ENCODE measurements around the gene NKG7.
"Not testable (repeated sequence)": the region's sequence is repeated elsewhere in the genome, so short reads cannot be mapped to it uniquely, and the experiment has no call there.

The NKG7 gene

GRCh38 chr19:51372649-51373504, at the start of gene NKG7:
Gene NKG7, minus strand, starts transcription at chr19:51372654. Its CDS starts 119 bp downstream, at chr19:51372535.
- Histone ChIP-seq H3K9ac (ENCODE audit: low read depth, low read length) (no peak within 1 kb of the TSS), H3K36me3 (ENCODE audit: control insufficient read depth, insufficient read depth, low read length) (no peaks in the 10 kb centered on the region), H3K9me3 (ENCODE audit: control insufficient read depth, insufficient read depth, low read length) (no peaks in the 10 kb centered on the region), H3K27me3 (ENCODE audit: control insufficient read depth, insufficient read depth, low read length) (peaks cover 2% of the 10 kb centered on the region), H3K4me3 (ENCODE audit: low read depth, low read length) (no peak within 1 kb of the TSS), H3K4me1 (ENCODE audit: control insufficient read depth, insufficient read depth, low read length) (no peaks in the 10 kb centered on the region)

GRCh38 chr19:51422053-51422448, 49.6 kb upstream of the NKG7 start:
- Histone ChIP-seq H3K27me3 (ENCODE audit: control insufficient read depth, insufficient read depth, low read length) (peaks cover 10% of the 10 kb centered on the region), H3K4me3 (ENCODE audit: low read depth, low read length) (peak overlapping the region; percentile 68), H3K9me3 (ENCODE audit: control insufficient read depth, insufficient read depth, low read length) (no peaks in the 10 kb centered on the region), H3K4me1 (ENCODE audit: control insufficient read depth, insufficient read depth, low read length) (no peaks in the 10 kb centered on the region), H3K9ac (ENCODE audit: low read depth, low read length) (no peak overlapping the region), H3K36me3 (ENCODE audit: control insufficient read depth, insufficient read depth, low read length) (no peaks in the 10 kb centered on the region)

- Histone ChIP-seq H3K27me3 (ENCODE audit: control insufficient read depth, insufficient read depth, low read length) (peaks cover 10% of the 10 kb centered on the region), H3K9me3 (ENCODE audit: control insufficient read depth, insufficient read depth, low read length) (no peaks in the 10 kb centered on the region), H3K4me1 (ENCODE audit: control insufficient read depth, insufficient read depth, low read length) (no peaks in the 10 kb centered on the region), H3K4me3 (ENCODE audit: low read depth, low read length) (peak overlapping the region; percentile 68), H3K36me3 (ENCODE audit: control insufficient read depth, insufficient read depth, low read length) (no peaks in the 10 kb centered on the region), H3K9ac (ENCODE audit: low read depth, low read length) (no peak overlapping the region)
These were observed 49.0 kb upstream of the NKG7 start for GRCh38 chr19:51421229-51422052.

GRCh38 chr19:51420511-51420910, 48.1 kb upstream of the NKG7 start:
- H3K9ac ChIP-seq (ENCODE audit: low read depth, low read length); H3K4me1 ChIP-seq (ENCODE audit: control insufficient read depth, insufficient read depth, low read length): not testable (repeated sequence)

GRCh38 chr19:51418707-51419106, 46.3 kb upstream of the NKG7 start:
- H3K4me1 ChIP-seq (ENCODE audit: control insufficient read depth, insufficient read depth, low read length) = no peaks in the 10 kb centered on the region
- no peaks in the 10 kb centered on the region for H3K9me3 ChIP-seq (ENCODE audit: control insufficient read depth, insufficient read depth, low read length)
- H3K4me3 ChIP-seq (ENCODE audit: low read depth, low read length) = no peak overlapping the region
- H3K9ac ChIP-seq (ENCODE audit: low read depth, low read length) = no peak overlapping the region
- H3K36me3 ChIP-seq (ENCODE audit: control insufficient read depth, insufficient read depth, low read length) = no peaks in the 10 kb centered on the region
- peaks cover 10% of the 10 kb centered on the region for H3K27me3 ChIP-seq (ENCODE audit: control insufficient read depth, insufficient read depth, low read length)

More at GRCh38 chr19:51420511-51420910, 48.1 kb upstream of the NKG7 start:
- H3K36me3 ChIP-seq (ENCODE audit: control insufficient read depth, insufficient read depth, low read length); H3K9me3 ChIP-seq (ENCODE audit: control insufficient read depth, insufficient read depth, low read length); H3K4me3 ChIP-seq (ENCODE audit: low read depth, low read length): not testable (repeated sequence)
- H3K27me3 ChIP-seq (ENCODE audit: control insufficient read depth, insufficient read depth, low read length) = peaks cover 10% of the 10 kb centered on the region

GRCh38 chr19:51417810-51418157, 45.3 kb upstream of the NKG7 start:
- H3K9ac ChIP-seq (ENCODE audit: low read depth, low read length) = no peak overlapping the region
- H3K4me3 ChIP-seq (ENCODE audit: low read depth, low read length) = no peak overlapping the region
- peaks cover 9% of the 10 kb centered on the region for H3K27me3 ChIP-seq (ENCODE audit: control insufficient read depth, insufficient read depth, low read length)
- no peaks in the 10 kb centered on the region for H3K36me3 ChIP-seq (ENCODE audit: control insufficient read depth, insufficient read depth, low read length)
- no peaks in the 10 kb centered on the region for H3K4me1 ChIP-seq (ENCODE audit: control insufficient read depth, insufficient read depth, low read length)
- H3K9me3 ChIP-seq (ENCODE audit: control insufficient read depth, insufficient read depth, low read length) = no peaks in the 10 kb centered on the region

- H3K27me3 ChIP-seq (ENCODE audit: control insufficient read depth, insufficient read depth, low read length) = peaks cover 7% of the 10 kb centered on the region
- no peaks in the 10 kb centered on the region for H3K9me3 ChIP-seq (ENCODE audit: control insufficient read depth, insufficient read depth, low read length)
- H3K9ac ChIP-seq (ENCODE audit: low read depth, low read length) = no peak within 1 kb of the TSS
- no peaks in the 10 kb centered on the region for H3K36me3 ChIP-seq (ENCODE audit: control insufficient read depth, insufficient read depth, low read length)
- H3K4me3 ChIP-seq (ENCODE audit: low read depth, low read length) = no peak within 1 kb of the TSS
- no peaks in the 10 kb centered on the region for H3K4me1 ChIP-seq (ENCODE audit: control insufficient read depth, insufficient read depth, low read length)
These were observed 44.8 kb upstream of the NKG7 start, which contains the start of gene SIGLEC10 for GRCh38 chr19:51417107-51417809. Gene SIGLEC10, minus strand, starts transcription at chr19:51417642. Its CDS starts 61 bp downstream, at chr19:51417581.

GRCh38 chr19:51416422-51416821, 44.0 kb upstream of the NKG7 start:
- not testable (repeated sequence) for H3K9me3 ChIP-seq (ENCODE audit: control insufficient read depth, insufficient read depth, low read length); H3K4me3 ChIP-seq (ENCODE audit: low read depth, low read length); H3K27me3 ChIP-seq (ENCODE audit: control insufficient read depth, insufficient read depth, low read length); H3K4me1 ChIP-seq (ENCODE audit: control insufficient read depth, insufficient read depth, low read length); H3K36me3 ChIP-seq (ENCODE audit: control insufficient read depth, insufficient read depth, low read length); H3K9ac ChIP-seq (ENCODE audit: low read depth, low read length)

GRCh38 chr19:51415187-51415586, 42.7 kb upstream of the NKG7 start:
- H3K27me3 ChIP-seq (ENCODE audit: control insufficient read depth, insufficient read depth, low read length) = no peaks in the 10 kb centered on the region
- H3K36me3 ChIP-seq (ENCODE audit: control insufficient read depth, insufficient read depth, low read length) = no peaks in the 10 kb centered on the region
- no peaks in the 10 kb centered on the region for H3K9me3 ChIP-seq (ENCODE audit: control insufficient read depth, insufficient read depth, low read length)
- H3K9ac ChIP-seq (ENCODE audit: low read depth, low read length) = no peak overlapping the region
- H3K4me3 ChIP-seq (ENCODE audit: low read depth, low read length) = no peak overlapping the region
- no peaks in the 10 kb centered on the region for H3K4me1 ChIP-seq (ENCODE audit: control insufficient read depth, insufficient read depth, low read length)

- Histone ChIP-seq H3K9ac (ENCODE audit: low read depth, low read length) (no peak overlapping the region), H3K4me3 (ENCODE audit: low read depth, low read length) (no peak overlapping the region), H3K9me3 (ENCODE audit: control insufficient read depth, insufficient read depth, low read length) (no peaks in the 10 kb centered on the region), H3K4me1 (ENCODE audit: control insufficient read depth, insufficient read depth, low read length) (peaks cover 11% of the 10 kb centered on the region), H3K27me3 (ENCODE audit: control insufficient read depth, insufficient read depth, low read length) (no peaks in the 10 kb centered on the region), H3K36me3 (ENCODE audit: control insufficient read depth, insufficient read depth, low read length) (no peaks in the 10 kb centered on the region)
These were observed 38.7 kb upstream of the NKG7 start for GRCh38 chr19:51410950-51411748.
